NB4 (cell line): ENCODE measurements around the gene MYO1E.

ENCODE experiments used
- POLR2A ChIP-seq: IDR thresholded peaks from 2 replicates; pipeline ENCODE4 v1.6.1; 2011; ENCODE audit warnings: mild to moderate bottlenecking; ENCODE audit not compliant: insufficient read length; ENCODE audit errors: extremely low read depth
- TF ChIP-seq, protein P1 (sequence below): IDR thresholded peaks from one replicate; pipeline ENCODE4 v1.5.1; 2012; ENCODE audit warnings: low read depth, low read length

DNA sequence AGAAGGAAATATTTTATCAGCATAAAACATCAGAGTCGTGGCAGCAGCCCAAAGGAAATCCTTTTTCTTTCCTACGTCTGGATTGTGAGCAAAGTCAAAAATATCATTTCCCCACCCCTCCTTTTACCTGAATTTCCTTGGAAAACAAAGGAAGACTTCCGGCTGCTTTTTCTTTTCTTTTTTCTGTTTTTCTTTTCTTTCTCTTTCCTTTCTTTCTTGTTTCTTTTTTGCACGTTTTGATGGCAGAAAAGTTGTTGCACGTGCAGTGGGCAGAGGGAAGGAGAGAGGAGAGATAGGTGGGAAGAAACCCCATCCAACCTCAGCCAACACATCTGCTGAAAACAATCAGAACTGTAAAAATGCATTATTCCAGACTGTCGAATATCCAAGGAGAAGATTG lies 544 bp upstream of the MYO1E start:
- TF ChIP-seq, protein P1, sequence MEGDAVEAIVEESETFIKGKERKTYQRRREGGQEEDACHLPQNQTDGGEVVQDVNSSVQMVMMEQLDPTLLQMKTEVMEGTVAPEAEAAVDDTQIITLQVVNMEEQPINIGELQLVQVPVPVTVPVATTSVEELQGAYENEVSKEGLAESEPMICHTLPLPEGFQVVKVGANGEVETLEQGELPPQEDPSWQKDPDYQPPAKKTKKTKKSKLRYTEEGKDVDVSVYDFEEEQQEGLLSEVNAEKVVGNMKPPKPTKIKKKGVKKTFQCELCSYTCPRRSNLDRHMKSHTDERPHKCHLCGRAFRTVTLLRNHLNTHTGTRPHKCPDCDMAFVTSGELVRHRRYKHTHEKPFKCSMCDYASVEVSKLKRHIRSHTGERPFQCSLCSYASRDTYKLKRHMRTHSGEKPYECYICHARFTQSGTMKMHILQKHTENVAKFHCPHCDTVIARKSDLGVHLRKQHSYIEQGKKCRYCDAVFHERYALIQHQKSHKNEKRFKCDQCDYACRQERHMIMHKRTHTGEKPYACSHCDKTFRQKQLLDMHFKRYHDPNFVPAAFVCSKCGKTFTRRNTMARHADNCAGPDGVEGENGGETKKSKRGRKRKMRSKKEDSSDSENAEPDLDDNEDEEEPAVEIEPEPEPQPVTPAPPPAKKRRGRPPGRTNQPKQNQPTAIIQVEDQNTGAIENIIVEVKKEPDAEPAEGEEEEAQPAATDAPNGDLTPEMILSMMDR = no peak
- TF ChIP-seq POLR2A = no peak
